Measurements from ENCODE around the gene SERPIND1. TPM values are rescaled to one million over a fixed set of nuclear protein-coding genes. Genes with fewer than 3 reads are reported as not detected.

Gene SERPIND1
- total RNA-seq, 6 donors from 2014 or later, result 0.57 to 2.6 (median 0.76) TPM; not detected in 2

GRCh38 chr22:20758688-20759087 is 15.2 kb upstream of the SERPIND1 start:
- 73 to 83% methylated on average over 1 to 2 of the region's 2 CpGs for WGBS, 2 donors
- H3K27ac ChIP-seq, result no peak overlapping the region
- H3K36me3 ChIP-seq, result peaks cover 3 to 64% (median 34%) of the 10 kb centered on the region in 4 donors
- H3K9me3 ChIP-seq, result no peaks in the 10 kb centered on the region
- TF ChIP-seq POLR2AphosphoS5 (IDR thresholded peaks at IDR 0.05) (no peak), POLR2A (IDR thresholded peaks at IDR 0.05) (no peak)
- DNase-seq (no peak), ATAC-seq (ENCODE audit: low FRiP score in 2 of 2) (peak in 1 of 2 donors; percentile 37)
- H3K27me3 ChIP-seq, result no peaks in the 10 kb centered on the region
- H3K4me3 ChIP-seq, result no peak overlapping the region
- no peaks in the 10 kb centered on the region for H3K4me1 ChIP-seq

- ATAC-seq (ENCODE audit: low FRiP score in 2 of 2), result no peak
- peaks cover 15 to 73% (median 48%) of the 10 kb centered on the region in 4 donors for H3K36me3 ChIP-seq
- no peak overlapping the region for H3K4me3 ChIP-seq
- TF ChIP-seq EP300 (IDR thresholded peaks at IDR 0.05), result no peak
- no peak for TF ChIP-seq POLR2A (IDR thresholded peaks at IDR 0.05)
- TF ChIP-seq POLR2AphosphoS5 (IDR thresholded peaks at IDR 0.05), result no peak
- TF ChIP-seq CTCF (IDR thresholded peaks at IDR 0.05), result no peak
- H3K27ac ChIP-seq, result no peak overlapping the region
- no peaks in the 10 kb centered on the region for H3K27me3 ChIP-seq
- no peaks in the 10 kb centered on the region for H3K4me1 ChIP-seq
- no peak for DNase-seq
- H3K9me3 ChIP-seq, result no peaks in the 10 kb centered on the region
- 97 to 100% methylated on average over 2 of the region's 2 CpGs for WGBS, 2 donors
Observed at GRCh38 chr22:20760084-20760483, 13.8 kb upstream of the SERPIND1 start.

GRCh38 chr22:20761536-20761935 is 12.4 kb upstream of the SERPIND1 start:
- Histone ChIP-seq H3K9me3 (no peaks in the 10 kb centered on the region), H3K36me3 (peaks cover 15 to 81% (median 56%) of the 10 kb centered on the region in 4 donors), H3K4me1 (no peaks in the 10 kb centered on the region), H3K27me3 (no peaks in the 10 kb centered on the region), H3K27ac (no peak overlapping the region), H3K4me3 (no peak overlapping the region)
- no peak for DNase-seq
- ATAC-seq (ENCODE audit: low FRiP score in 2 of 2), result no peak
- WGBS, 2 donors, result 92 to 95% methylated on average over 2 of the region's 2 CpGs
- no peak for TF ChIP-seq POLR2A (IDR thresholded peaks at IDR 0.05)
- TF ChIP-seq CTCF (IDR thresholded peaks at IDR 0.05), result no peak
- no peak for TF ChIP-seq EP300 (IDR thresholded peaks at IDR 0.05)

- DNase-seq, result no peak
- no peak for ATAC-seq (ENCODE audit: low FRiP score in 2 of 2)
- H3K27ac ChIP-seq, result no peak overlapping the region
- TF ChIP-seq POLR2A (IDR thresholded peaks at IDR 0.05) (no peak), CTCF (IDR thresholded peaks at IDR 0.05) (no peak), POLR2AphosphoS5 (IDR thresholded peaks at IDR 0.05) (no peak), EP300 (IDR thresholded peaks at IDR 0.05) (no peak)
- H3K4me3 ChIP-seq, result no peak overlapping the region
- no peaks in the 10 kb centered on the region for H3K9me3 ChIP-seq
- peaks cover 15 to 76% (median 54%) of the 10 kb centered on the region in 4 donors for H3K36me3 ChIP-seq
- WGBS, 2 donors, result 68 to 88% methylated on average over 7 of the region's 7 CpGs
- no peaks in the 10 kb centered on the region for H3K4me1 ChIP-seq
- no peaks in the 10 kb centered on the region for H3K27me3 ChIP-seq
Observed at GRCh38 chr22:20762233-20762796, 11.6 kb upstream of the SERPIND1 start.

GRCh38 chr22:20763630-20764470 is 10.1 kb upstream of the SERPIND1 start:
- Histone ChIP-seq H3K27ac (no peak overlapping the region), H3K9me3 (no peaks in the 10 kb centered on the region), H3K4me3 (no peak overlapping the region), H3K36me3 (peaks cover 11 to 72% (median 48%) of the 10 kb centered on the region in 4 donors), H3K27me3 (no peaks in the 10 kb centered on the region), H3K4me1 (no peaks in the 10 kb centered on the region)
- DNase-seq (peak in 1 of 2 donors; percentile 59), ATAC-seq (ENCODE audit: low FRiP score in 2 of 2) (peak in 1 of 2 donors; percentile 40)
- TF ChIP-seq POLR2AphosphoS5 (IDR thresholded peaks at IDR 0.05), result no peak
- TF ChIP-seq EP300 (IDR thresholded peaks at IDR 0.05), result no peak
- TF ChIP-seq CTCF (IDR thresholded peaks at IDR 0.05), result no peak
- no peak for TF ChIP-seq POLR2A (IDR thresholded peaks at IDR 0.05)
- WGBS, 2 donors, result 63 to 78% methylated on average over 10 to 13 of the region's 13 CpGs

All from upper lobe of left lung (tissue), 6 donors.